Neural progenitor cell (in vitro differentiated cells): ENCODE results near the gene ZNF84. TPM values are rescaled to one million over a fixed set of nuclear protein-coding genes. Genes with fewer than 3 reads are reported as not detected.

ENCODE experiments used
- DNase-seq: peaks from one replicate; pipeline ENCODE4 v3.0.0-alpha.2; 2016; ENCODE audit warnings: low spot score
- H2AFZ ChIP-seq: fragments of 200-600 bp; sonication (generic); replicated peaks from 2 replicates; pipeline ENCODE4 v1.6.1; 2016; ENCODE audit warnings: antibody characterized with exemption
- H3F3A ChIP-seq: fragments of 200-600 bp; sonication (generic); 2 replicates; pipeline ENCODE4 v1.6.1; 2016; ENCODE audit warnings: antibody characterized with exemption, low read depth
- H3K27ac ChIP-seq: fragments of 200-600 bp; sonication (generic); 2 replicates; pipeline ENCODE4 v1.5.1; 2016; ENCODE audit warnings: mild to moderate bottlenecking
- H3K27me3 ChIP-seq: fragments of 200-600 bp; sonication (generic); 2 replicates; pipeline ENCODE4 v1.6.1; 2016; ENCODE audit warnings: mild to moderate bottlenecking, moderate library complexity
- H3K36me3 ChIP-seq: fragments of 200-600 bp; sonication (generic); 2 replicates; pipeline ENCODE4 v1.5.1; 2016
- H3K4me1 ChIP-seq: fragments of 200-600 bp; sonication (generic); 2 replicates; pipeline ENCODE4 v1.6.1; 2016; ENCODE audit warnings: mixed run types
- H3K4me2 ChIP-seq: fragments of 200-600 bp; sonication (generic); 2 replicates; pipeline ENCODE4 v1.6.1; 2016
- H3K4me3 ChIP-seq: fragments of 200-600 bp; sonication (generic); 2 replicates; pipeline ENCODE4 v1.5.1; 2016
- H3K79me2 ChIP-seq: fragments of 200-600 bp; sonication (generic); 2 replicates; pipeline ENCODE4 v1.6.1; 2016; ENCODE audit warnings: low read depth
- H3K9ac ChIP-seq: fragments of 200-600 bp; sonication (generic); 2 replicates; pipeline ENCODE4 v1.6.1; 2016
- H3K9me3 ChIP-seq: fragments of 200-600 bp; sonication (generic); 2 replicates; pipeline ENCODE4 v1.5.1; 2016; ENCODE audit warnings: low read depth
- H4K20me1 ChIP-seq: fragments of 200-600 bp; sonication (generic); 2 replicates; pipeline ENCODE4 v1.6.1; 2016; ENCODE audit warnings: low read depth
- H3K27ac Mint-ChIP-seq: 3 replicates; pipeline ENCODE4 v1.8.0; 2021; ENCODE audit warnings: mixed read lengths
- H3K27me3 Mint-ChIP-seq: 2 replicates; pipeline ENCODE4 v1.8.0; 2022; ENCODE audit warnings: low read depth, mild to moderate bottlenecking, inconsistent platforms, moderate library complexity, mixed read lengths; ENCODE audit not compliant: insufficient read depth
- H3K36me3 Mint-ChIP-seq: 3 replicates; pipeline ENCODE4 v1.8.0; 2021; ENCODE audit warnings: mixed read lengths
- H3K4me1 Mint-ChIP-seq: 3 replicates; pipeline ENCODE4 v1.8.0; 2021; ENCODE audit warnings: mixed read lengths
- H3K4me3 Mint-ChIP-seq: 3 replicates; pipeline ENCODE4 v1.8.0; 2021; ENCODE audit warnings: mild to moderate bottlenecking, moderate library complexity, mixed read lengths
- H3K9me3 Mint-ChIP-seq: 3 replicates; pipeline ENCODE4 v1.8.0; 2020; ENCODE audit warnings: mixed read lengths
- CTCF ChIP-seq: fragments of 200-600 bp; sonication (generic); IDR thresholded peaks from 2 replicates; pipeline ENCODE4 v1.5.1; 2017; ENCODE audit warnings: antibody characterized with exemption, mild to moderate bottlenecking
- EZH2 ChIP-seq: fragments of 200-600 bp; sonication (generic); IDR thresholded peaks from 2 replicates; pipeline ENCODE4 v1.6.1; 2017; ENCODE audit warnings: antibody characterized with exemption, mild to moderate bottlenecking, moderate library complexity
- EZH2phosphoT487 ChIP-seq: fragments of 200-600 bp; sonication (generic); IDR thresholded peaks from 2 replicates; pipeline ENCODE4 v1.6.1; 2017; ENCODE audit warnings: antibody characterized with exemption
- total RNA-seq: library from RNA; depleted of rRNA; stranded (reverse); fragments of >200 nt; gene quantifications from 2 replicates; pipeline ENCODE4 v1.2.3, GENCODE V29; 2015; ENCODE audit warnings: low replicate concordance

ZNF84 gene
- total RNA-seq, 1 donor from 2014 or later, result 99.2 TPM

GRCh38 chr12:133080368-133081158 lies 43.3 kb downstream of the ZNF84 start, which contains the start of gene ZNF140:
TSS of gene ZNF140 (plus strand) at chr12:133080923. CDS start at chr12:133081321, 398 bp downstream.
- peak within 1 kb of the TSS; percentile 68 for H3K4me2 ChIP-seq
- Mint-ChIP-seq H3K36me3 (peaks cover 48% of the 10 kb centered on the region), H3K27ac (no peak within 1 kb of the TSS), H3K27me3 (peaks cover 7% of the 10 kb centered on the region), H3K4me1 (peaks cover 3% of the 10 kb centered on the region), H3K4me3 (no peak within 1 kb of the TSS), H3K9me3 (peaks cover 69% of the 10 kb centered on the region)
- H3K4me3 ChIP-seq, result peak within 1 kb of the TSS; percentile 79
- no peaks in the 10 kb centered on the region for H3K27me3 ChIP-seq
- H3K36me3 ChIP-seq, result peaks cover 39% of the 10 kb centered on the region
- peak within 1 kb of the TSS; percentile 98 for H3K27ac ChIP-seq
- peaks cover 7% of the 10 kb centered on the region for H3F3A ChIP-seq
- peaks cover 25% of the 10 kb centered on the region for H3K79me2 ChIP-seq
- peak; percentile 99 for DNase-seq
- H3K4me1 ChIP-seq, result peaks cover 4% of the 10 kb centered on the region
- TF ChIP-seq CTCF (no peak), EZH2phosphoT487 (no peak), EZH2 (no peak)
- H3K9ac ChIP-seq, result peak within 1 kb of the TSS; percentile 95
- H3K9me3 ChIP-seq, result peaks cover 57% of the 10 kb centered on the region
- peak within 1 kb of the TSS; percentile 70 for H2AFZ ChIP-seq
- no peaks in the 10 kb centered on the region for H4K20me1 ChIP-seq

DNA sequence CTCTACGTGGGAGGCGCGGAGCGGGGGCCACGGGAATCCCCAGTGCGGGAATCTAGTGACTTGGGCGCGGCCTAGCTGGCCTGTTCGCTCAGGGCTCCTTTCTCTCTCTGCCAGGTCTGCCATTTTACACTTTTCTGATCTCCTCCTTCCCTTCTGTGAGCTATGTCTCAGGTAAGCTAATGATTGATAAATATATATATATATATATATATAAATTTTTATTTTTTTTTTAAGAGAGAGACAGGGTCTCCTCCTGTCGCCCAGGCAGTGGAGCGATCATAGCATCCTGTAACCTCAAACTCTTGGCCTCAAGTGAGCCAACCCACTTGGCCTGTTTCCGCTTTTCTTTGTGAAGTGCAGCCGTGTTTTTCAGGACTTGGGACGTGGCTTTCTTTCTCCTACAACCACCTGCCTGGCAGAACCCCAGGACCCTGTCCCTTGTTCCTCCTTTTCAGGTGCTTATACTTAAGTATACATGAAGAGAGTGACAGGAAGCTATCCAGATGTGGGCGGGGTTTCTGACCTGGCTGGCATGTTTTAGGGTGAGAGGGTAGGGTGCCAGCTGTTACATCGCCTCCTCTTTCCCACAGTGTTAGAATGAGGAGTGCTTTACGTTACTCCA lies 44.0 kb downstream of the ZNF84 start:
- Histone ChIP-seq H3K9me3 (peaks cover 59% of the 10 kb centered on the region), H3K27ac (peak overlapping the region; percentile 98), H3F3A (peaks cover 7% of the 10 kb centered on the region), H3K27me3 (no peaks in the 10 kb centered on the region), H2AFZ (peak overlapping the region; percentile 69), H3K4me1 (peaks cover 4% of the 10 kb centered on the region), H3K79me2 (peaks cover 25% of the 10 kb centered on the region), H4K20me1 (no peaks in the 10 kb centered on the region), H3K36me3 (peaks cover 46% of the 10 kb centered on the region), H3K4me3 (peak overlapping the region; percentile 79), H3K4me2 (peak overlapping the region; percentile 66), H3K9ac (peak overlapping the region; percentile 95)
- DNase-seq, result no peak
- Mint-ChIP-seq H3K27ac (no peak overlapping the region), H3K27me3 (peaks cover 7% of the 10 kb centered on the region), H3K4me3 (no peak overlapping the region), H3K9me3 (peaks cover 68% of the 10 kb centered on the region), H3K4me1 (peaks cover 3% of the 10 kb centered on the region), H3K36me3 (peaks cover 54% of the 10 kb centered on the region)
- TF ChIP-seq EZH2phosphoT487 (no peak), EZH2 (no peak), CTCF (no peak)

DNA sequence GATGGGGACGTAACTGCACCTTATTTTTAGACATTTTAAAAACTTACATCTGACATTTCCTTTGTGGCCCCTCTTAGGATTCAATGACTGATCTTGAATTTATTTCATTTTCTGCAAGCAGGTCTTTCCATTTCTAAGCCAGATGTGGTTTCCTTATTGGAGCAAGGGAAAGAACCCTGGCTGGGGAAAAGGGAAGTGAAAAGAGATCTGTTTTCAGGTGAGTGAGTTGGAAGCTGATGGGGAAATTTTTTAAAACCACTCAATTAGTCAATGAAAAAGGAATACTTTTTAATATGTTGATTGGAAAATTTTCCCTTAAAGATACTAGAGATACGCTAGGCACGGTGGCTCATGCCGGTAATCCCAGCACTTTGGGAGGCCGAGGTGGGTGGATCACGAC lies 46.0 kb downstream of the ZNF84 start:
- H3K27ac ChIP-seq, result no peak overlapping the region
- Mint-ChIP-seq H3K27me3 (peaks cover 9% of the 10 kb centered on the region), H3K9me3 (peaks cover 65% of the 10 kb centered on the region), H3K4me1 (peaks cover 3% of the 10 kb centered on the region), H3K4me3 (no peak overlapping the region), H3K36me3 (peaks cover 68% of the 10 kb centered on the region), H3K27ac (no peak overlapping the region)
- H3F3A ChIP-seq, result peaks cover 7% of the 10 kb centered on the region
- no peaks in the 10 kb centered on the region for H3K27me3 ChIP-seq
- TF ChIP-seq EZH2 (no peak), EZH2phosphoT487 (no peak), CTCF (no peak)
- H3K79me2 ChIP-seq, result peaks cover 29% of the 10 kb centered on the region
- no peak overlapping the region for H3K9ac ChIP-seq
- DNase-seq, result no peak
- H3K36me3 ChIP-seq, result peaks cover 64% of the 10 kb centered on the region
- peaks cover 52% of the 10 kb centered on the region for H3K9me3 ChIP-seq
- no peak overlapping the region for H2AFZ ChIP-seq
- H3K4me1 ChIP-seq, result peaks cover 4% of the 10 kb centered on the region
- H3K4me2 ChIP-seq, result no peak overlapping the region
- H4K20me1 ChIP-seq, result no peaks in the 10 kb centered on the region
- peak overlapping the region; percentile 79 for H3K4me3 ChIP-seq
